ENCODE measurements around the gene CHMP2B.
A peak's percentile ranks its signal among the peaks of the same experiment; 100 is the strongest.
"Not testable (repeated sequence)": the region's sequence is repeated elsewhere in the genome, so short reads cannot be mapped to it uniquely, and the experiment has no call there.

Gene CHMP2B

GRCh38 chr3:87206635-87207034, 20.5 kb upstream of the CHMP2B start:
- Mint-ChIP-seq H3K4me3 (no peak overlapping the region), H3K27me3 (peaks cover 17% of the 10 kb centered on the region), H3K36me3 (ENCODE audit: low read depth) (no peaks in the 10 kb centered on the region), H3K9me3 (no peaks in the 10 kb centered on the region), H3K4me1 (no peaks in the 10 kb centered on the region), H3K27ac (no peak overlapping the region)
- ATAC-seq (no peak), DNase-seq (no peak)

- peaks cover 15% of the 10 kb centered on the region for H3K27me3 Mint-ChIP-seq
- ATAC-seq, result no peak
- H3K9me3 Mint-ChIP-seq, result no peaks in the 10 kb centered on the region
- no peaks in the 10 kb centered on the region for H3K36me3 Mint-ChIP-seq (ENCODE audit: low read depth)
- H3K27ac Mint-ChIP-seq, result no peak overlapping the region
- no peaks in the 10 kb centered on the region for H3K4me1 Mint-ChIP-seq
- DNase-seq, result no peak
- H3K4me3 Mint-ChIP-seq, result no peak overlapping the region
These were observed 19.6 kb upstream of the CHMP2B start for GRCh38 chr3:87207460-87207859.

- H3K27ac Mint-ChIP-seq, result no peak overlapping the region
- no peaks in the 10 kb centered on the region for H3K9me3 Mint-ChIP-seq
- H3K4me3 Mint-ChIP-seq, result no peak overlapping the region
- H3K36me3 Mint-ChIP-seq (ENCODE audit: low read depth), result no peaks in the 10 kb centered on the region
- DNase-seq (no peak), ATAC-seq (no peak)
- peaks cover 13% of the 10 kb centered on the region for H3K27me3 Mint-ChIP-seq
- no peaks in the 10 kb centered on the region for H3K4me1 Mint-ChIP-seq
These were observed 18.0 kb upstream of the CHMP2B start for GRCh38 chr3:87209111-87209510.

GRCh38 chr3:87218560-87218959, 8.5 kb upstream of the CHMP2B start:
- no peaks in the 10 kb centered on the region for H3K4me1 Mint-ChIP-seq
- peaks cover 4% of the 10 kb centered on the region for H3K9me3 Mint-ChIP-seq
- H3K27me3 Mint-ChIP-seq, result peaks cover 25% of the 10 kb centered on the region
- H3K27ac Mint-ChIP-seq, result no peak overlapping the region
- ATAC-seq, result no peak
- peaks cover 2% of the 10 kb centered on the region for H3K36me3 Mint-ChIP-seq (ENCODE audit: low read depth)
- no peak for DNase-seq
- H3K4me3 Mint-ChIP-seq, result no peak overlapping the region

GRCh38 chr3:87219611-87220010, 7.5 kb upstream of the CHMP2B start:
- ATAC-seq, result no peak
- Mint-ChIP-seq H3K27me3 (peaks cover 24% of the 10 kb centered on the region), H3K36me3 (ENCODE audit: low read depth) (peaks cover 2% of the 10 kb centered on the region), H3K4me1 (no peaks in the 10 kb centered on the region), H3K27ac (no peak overlapping the region), H3K9me3 (peaks cover 4% of the 10 kb centered on the region), H3K4me3 (no peak overlapping the region)
- DNase-seq, result no peak

- Mint-ChIP-seq H3K4me1 (peaks cover 25% of the 10 kb centered on the region), H3K36me3 (ENCODE audit: low read depth) (no peaks in the 10 kb centered on the region), H3K27ac (peak overlapping the region; percentile 31), H3K27me3 (peaks cover 22% of the 10 kb centered on the region), H3K4me3 (peak overlapping the region; percentile 51), H3K9me3 (peaks cover 4% of the 10 kb centered on the region)
- DNase-seq (no peak), ATAC-seq (no peak)
These were observed 1.4 kb upstream of the CHMP2B start for GRCh38 chr3:87225659-87226058.

- Mint-ChIP-seq H3K4me3 (peak overlapping the region; percentile 96), H3K27me3 (peaks cover 20% of the 10 kb centered on the region), H3K27ac (peak overlapping the region; percentile 92), H3K4me1 (peaks cover 28% of the 10 kb centered on the region), H3K36me3 (ENCODE audit: low read depth) (peaks cover 3% of the 10 kb centered on the region), H3K9me3 (peaks cover 3% of the 10 kb centered on the region)
- DNase-seq, result no peak
- ATAC-seq, result no peak
These were observed 681 bp downstream of the CHMP2B start for GRCh38 chr3:87227835-87228144.

GRCh38 chr3:87228316-87228715, 1.2 kb downstream of the CHMP2B start:
- Mint-ChIP-seq H3K27ac (no peak overlapping the region), H3K9me3 (no peaks in the 10 kb centered on the region), H3K4me1 (peaks cover 30% of the 10 kb centered on the region), H3K36me3 (ENCODE audit: low read depth) (peaks cover 3% of the 10 kb centered on the region), H3K27me3 (peaks cover 17% of the 10 kb centered on the region), H3K4me3 (peak overlapping the region; percentile 96)
- ATAC-seq, result no peak
- no peak for DNase-seq

GRCh38 chr3:87229113-87229512, 2.0 kb downstream of the CHMP2B start:
- peaks cover 15% of the 10 kb centered on the region for H3K27me3 Mint-ChIP-seq
- H3K4me3 Mint-ChIP-seq, result peak overlapping the region; percentile 96
- no peaks in the 10 kb centered on the region for H3K9me3 Mint-ChIP-seq
- peaks cover 3% of the 10 kb centered on the region for H3K36me3 Mint-ChIP-seq (ENCODE audit: low read depth)
- no peak overlapping the region for H3K27ac Mint-ChIP-seq
- DNase-seq (no peak), ATAC-seq (no peak)
- H3K4me1 Mint-ChIP-seq, result peaks cover 36% of the 10 kb centered on the region

GRCh38 chr3:87233805-87234204, 6.7 kb downstream of the CHMP2B start:
- no peaks in the 10 kb centered on the region for H3K27me3 Mint-ChIP-seq
- no peak overlapping the region for H3K4me3 Mint-ChIP-seq
- peaks cover 8% of the 10 kb centered on the region for H3K36me3 Mint-ChIP-seq (ENCODE audit: low read depth)
- peaks cover 35% of the 10 kb centered on the region for H3K4me1 Mint-ChIP-seq
- no peaks in the 10 kb centered on the region for H3K9me3 Mint-ChIP-seq
- DNase-seq (no peak), ATAC-seq (no peak)
- H3K27ac Mint-ChIP-seq, result no peak overlapping the region

GRCh38 chr3:87236093-87236492, 9.0 kb downstream of the CHMP2B start:
- ATAC-seq, result no peak
- Mint-ChIP-seq H3K9me3 (no peaks in the 10 kb centered on the region), H3K27me3 (no peaks in the 10 kb centered on the region), H3K36me3 (ENCODE audit: low read depth) (peaks cover 13% of the 10 kb centered on the region), H3K4me1 (peaks cover 19% of the 10 kb centered on the region), H3K4me3 (no peak overlapping the region), H3K27ac (no peak overlapping the region)
- no peak for DNase-seq

- no peak for DNase-seq
- Mint-ChIP-seq H3K36me3 (ENCODE audit: low read depth) (peaks cover 32% of the 10 kb centered on the region), H3K27ac (peak overlapping the region; percentile 29), H3K27me3 (no peaks in the 10 kb centered on the region), H3K4me3 (no peak overlapping the region), H3K4me1 (peaks cover 19% of the 10 kb centered on the region), H3K9me3 (no peaks in the 10 kb centered on the region)
- ATAC-seq, result peak; percentile 63
These were observed 19.7 kb downstream of the CHMP2B start for GRCh38 chr3:87246662-87247429.

- DNase-seq (no peak), ATAC-seq (peak; percentile 24)
- Mint-ChIP-seq H3K27me3 (no peaks in the 10 kb centered on the region), H3K4me1 (peaks cover 19% of the 10 kb centered on the region), H3K9me3 (no peaks in the 10 kb centered on the region), H3K4me3 (no peak overlapping the region), H3K27ac (no peak overlapping the region), H3K36me3 (ENCODE audit: low read depth) (peaks cover 31% of the 10 kb centered on the region)
These were observed 20.3 kb downstream of the CHMP2B start for GRCh38 chr3:87247430-87247773.

GRCh38 chr3:87248231-87248630, 21.1 kb downstream of the CHMP2B start:
- H3K9me3 Mint-ChIP-seq, ATAC-seq, H3K27me3 Mint-ChIP-seq, H3K27ac Mint-ChIP-seq, H3K4me3 Mint-ChIP-seq, DNase-seq: not testable (repeated sequence)
- H3K4me1 Mint-ChIP-seq, result peaks cover 14% of the 10 kb centered on the region
- H3K36me3 Mint-ChIP-seq (ENCODE audit: low read depth), result peaks cover 30% of the 10 kb centered on the region

- Mint-ChIP-seq H3K9me3 (no peaks in the 10 kb centered on the region), H3K4me3 (no peak overlapping the region), H3K36me3 (ENCODE audit: low read depth) (peaks cover 28% of the 10 kb centered on the region), H3K27me3 (no peaks in the 10 kb centered on the region), H3K4me1 (peaks cover 13% of the 10 kb centered on the region), H3K27ac (no peak overlapping the region)
- ATAC-seq, result no peak
- DNase-seq, result no peak
These were observed 21.7 kb downstream of the CHMP2B start for GRCh38 chr3:87248831-87249230.

GRCh38 chr3:87250009-87250408, 22.9 kb downstream of the CHMP2B start:
- Mint-ChIP-seq H3K27ac (no peak overlapping the region), H3K4me1 (peaks cover 13% of the 10 kb centered on the region), H3K4me3 (no peak overlapping the region), H3K27me3 (no peaks in the 10 kb centered on the region), H3K9me3 (no peaks in the 10 kb centered on the region), H3K36me3 (ENCODE audit: low read depth) (peaks cover 28% of the 10 kb centered on the region)
- DNase-seq, result no peak
- ATAC-seq, result no peak

All from activated naive CD8-positive, alpha-beta T cell treated with anti-CD3 and anti-CD28 coated beads, Interleukin-2, amount 50 U/mL, for 24 hours (primary cell).